Left renal cortex interstitium (tissue), 4 donors: ENCODE data around the gene ZC3H7B. TPM values are rescaled to one million over a fixed set of nuclear protein-coding genes. Genes with fewer than 3 reads are reported as not detected.
"Not testable (repeated sequence)": the region's sequence is repeated elsewhere in the genome, so short reads cannot be mapped to it uniquely, and the experiment has no call there.

Experiments used
- DNase-seq, 4 donors: peaks; one replicate each; pipeline ENCODE4 v3.0.0-alpha.2; 2013; ENCODE audit warnings: low read depth in 4 of 4, low spot score in 2 of 4, missing footprints in 1 of 4
- polyA plus RNA-seq, 4 donors: library from polyadenylated mRNA; unstranded; fragments of 120-200 nt; gene quantifications; one replicate each; pipeline ENCODE4 v1.2.1, GENCODE V29; 2013; ENCODE audit not compliant: insufficient read length in 4 of 4

ZC3H7B gene
- 100 to 1,000 TPM in 2 of 4 donors, 10 to 100 TPM in 2; 70.6 to 109 (median 94.8) TPM for polyA plus RNA-seq

GRCh38 chr22:41301085-41302020 lies at the start of gene ZC3H7B:
ZC3H7B (plus strand) TSS chr22:41301525; CDS start chr22:41320661, 19,136 bp downstream.
- peak in 1 of 4 donors; percentile 70 for DNase-seq

- no peak for DNase-seq
Measured at GRCh38 chr22:41252365-41252764, 49.0 kb upstream of the ZC3H7B start.

GRCh38 chr22:41254230-41254629 lies 47.1 kb upstream of the ZC3H7B start:
- DNase-seq = no peak

- DNase-seq = no peak
Measured at GRCh38 chr22:41256254-41257253, 44.8 kb upstream of the ZC3H7B start.

- DNase-seq = no peak
Measured at GRCh38 chr22:41257696-41258095, 43.6 kb upstream of the ZC3H7B start.

GRCh38 chr22:41259756-41260155 lies 41.6 kb upstream of the ZC3H7B start:
- DNase-seq = not testable (repeated sequence)

- no peak for DNase-seq
Measured at GRCh38 chr22:41260871-41261270, 40.5 kb upstream of the ZC3H7B start.

- no peak for DNase-seq
Measured at GRCh38 chr22:41261541-41262249, 39.6 kb upstream of the ZC3H7B start.

- DNase-seq = no peak
Measured at GRCh38 chr22:41262250-41262765, 39.0 kb upstream of the ZC3H7B start.

GRCh38 chr22:41263704-41264103 lies 37.6 kb upstream of the ZC3H7B start:
- no peak for DNase-seq

- DNase-seq = no peak
Measured at GRCh38 chr22:41264408-41264941, 36.9 kb upstream of the ZC3H7B start.

GRCh38 chr22:41267958-41268357 lies 33.4 kb upstream of the ZC3H7B start:
- DNase-seq = no peak

GRCh38 chr22:41271787-41272186 lies 29.5 kb upstream of the ZC3H7B start:
- no peak for DNase-seq

- no peak for DNase-seq
Measured at GRCh38 chr22:41273128-41273527, 28.2 kb upstream of the ZC3H7B start.

GRCh38 chr22:41274856-41275255 lies 26.5 kb upstream of the ZC3H7B start:
- DNase-seq = no peak

GRCh38 chr22:41280065-41280464 lies 21.3 kb upstream of the ZC3H7B start:
- no peak for DNase-seq

GRCh38 chr22:41280854-41281253 lies 20.5 kb upstream of the ZC3H7B start:
- no peak for DNase-seq

- no peak for DNase-seq
Measured at GRCh38 chr22:41284465-41284864, 16.9 kb upstream of the ZC3H7B start.

GRCh38 chr22:41285441-41285819 lies 15.9 kb upstream of the ZC3H7B start:
- no peak for DNase-seq
